HG02610 (cell line): ENCODE data around the gene RNF26.

Source experiments
- ATAC-seq: cut with Tn5 transposase; IDR thresholded peaks from one replicate; pipeline ENCODE4 v1.9.1; 2021; ENCODE audit warnings: mild to moderate bottlenecking, moderate library complexity; ENCODE audit not compliant: unreplicated experiment

Gene RNF26

GRCh38 chr11:119315131-119316015 lies 19.0 kb upstream of the RNF26 start:
- ATAC-seq, result no peak

GRCh38 chr11:119316016-119316728 lies 18.2 kb upstream of the RNF26 start:
- ATAC-seq, result no peak

GRCh38 chr11:119316729-119317591 lies 17.4 kb upstream of the RNF26 start, which contains the start of gene MCAM:
TSS of gene MCAM (minus strand) at chr11:119317130. CDS start at chr11:119317101, 29 bp downstream.
- ATAC-seq, result no peak

- no peak for ATAC-seq
These were observed 16.6 kb upstream of the RNF26 start for GRCh38 chr11:119317592-119318239.

GRCh38 chr11:119318240-119319135 lies 15.8 kb upstream of the RNF26 start:
- no peak for ATAC-seq

- ATAC-seq, result no peak
These were observed 15.1 kb upstream of the RNF26 start for GRCh38 chr11:119319136-119319699.

GRCh38 chr11:119319700-119320239 lies 14.6 kb upstream of the RNF26 start:
- no peak for ATAC-seq

- ATAC-seq, result no peak
These were observed 14.0 kb upstream of the RNF26 start for GRCh38 chr11:119320240-119320775.

- peak; percentile 34 for ATAC-seq
These were observed 13.4 kb upstream of the RNF26 start for GRCh38 chr11:119320776-119321524.

GRCh38 chr11:119322360-119322739 lies 12.0 kb upstream of the RNF26 start:
- ATAC-seq, result no peak

- no peak for ATAC-seq
These were observed 11.3 kb upstream of the RNF26 start for GRCh38 chr11:119322921-119323531.

- no peak for ATAC-seq
These were observed 10.7 kb upstream of the RNF26 start for GRCh38 chr11:119323532-119324033.

GRCh38 chr11:119324189-119324588 lies 10.1 kb upstream of the RNF26 start:
- ATAC-seq, result no peak

- ATAC-seq, result no peak
These were observed 5.0 kb upstream of the RNF26 start for GRCh38 chr11:119329320-119329719.

- no peak for ATAC-seq
These were observed 4.1 kb upstream of the RNF26 start for GRCh38 chr11:119330237-119330636.

- no peak for ATAC-seq
These were observed 2.1 kb upstream of the RNF26 start for GRCh38 chr11:119332111-119332765.
